Left ventricle myocardium inferior (tissue), 1 donor: ENCODE data around the gene F7. TPM values are rescaled to one million over a fixed set of nuclear protein-coding genes. Genes with fewer than 3 reads are reported as not detected.

Experiments
- DNase-seq: peaks from one replicate; pipeline ENCODE4 v3.0.0-alpha.2; 2020
- H3K27ac ChIP-seq: fragments of 200-600 bp; replicated peaks from 2 replicates; pipeline ENCODE4 v1.8.0; 2021
- H3K27me3 ChIP-seq: fragments of 200-600 bp; 2 replicates; pipeline ENCODE4 v1.8.0; 2021; ENCODE audit warnings: low read depth
- H3K36me3 ChIP-seq: fragments of 200-600 bp; 2 replicates; pipeline ENCODE4 v1.8.0; 2021
- H3K4me1 ChIP-seq: fragments of 200-600 bp; 2 replicates; pipeline ENCODE4 v1.8.0; 2021
- H3K4me3 ChIP-seq: fragments of 200-600 bp; 2 replicates; pipeline ENCODE4 v1.8.0; 2021; ENCODE audit warnings: mild to moderate bottlenecking, moderate library complexity
- H3K9me3 ChIP-seq: fragments of 200-600 bp; replicated peaks from 2 replicates; pipeline ENCODE4 v1.8.0; 2021
- CTCF ChIP-seq: fragments of 200-600 bp; IDR thresholded peaks from 2 replicates; pipeline ENCODE4 v1.8.0; 2021; ENCODE audit warnings: antibody characterized with exemption, mild to moderate bottlenecking, borderline replicate concordance
- intact Hi-C: fragments of 100-400 bp; cut with micrococcal nuclease; formaldehyde crosslinking; loops from one replicate; pipeline ENCODE4 v1.11.0; 2022
- total RNA-seq: library from RNA; stranded (reverse); fragmentation: NEBNext Ultra II Directional; extraction: Animal tissue kit (Norgen Biotek cat#: 25700); gene quantifications from one replicate; pipeline ENCODE4 v1.2.1, GENCODE V29; 2021
- donor health status: DM: no; HTN: yes; CAD: no; lungs with severe emphysema.

The F7 gene
- total RNA-seq, 1 donor from 2014 or later = not detected

GRCh38 chr13:113066142-113066455 lies 39.5 kb upstream of the F7 start:
- no peak overlapping the region for H3K27ac ChIP-seq
- peaks cover 33% of the 10 kb centered on the region for H3K36me3 ChIP-seq
- no peak for DNase-seq
- no peaks in the 10 kb centered on the region for H3K27me3 ChIP-seq
- H3K4me1 ChIP-seq = no peaks in the 10 kb centered on the region
- TF ChIP-seq CTCF = no peak
- intact Hi-C loops = no loop called here
- no peaks in the 10 kb centered on the region for H3K9me3 ChIP-seq
- H3K4me3 ChIP-seq = no peak overlapping the region

- intact Hi-C loops = no loop called here
- no peak for DNase-seq
- Histone ChIP-seq H3K36me3 (peaks cover 37% of the 10 kb centered on the region), H3K4me1 (no peaks in the 10 kb centered on the region), H3K9me3 (no peaks in the 10 kb centered on the region), H3K27me3 (no peaks in the 10 kb centered on the region), H3K27ac (no peak overlapping the region), H3K4me3 (no peak overlapping the region)
- no peak for TF ChIP-seq CTCF
These were observed 38.8 kb upstream of the F7 start for GRCh38 chr13:113066746-113067145.

- H3K4me1 ChIP-seq = no peaks in the 10 kb centered on the region
- peaks cover 51% of the 10 kb centered on the region for H3K36me3 ChIP-seq
- DNase-seq = no peak
- intact Hi-C loops = no loop called here
- no peak overlapping the region for H3K4me3 ChIP-seq
- TF ChIP-seq CTCF = no peak
- no peaks in the 10 kb centered on the region for H3K27me3 ChIP-seq
- no peaks in the 10 kb centered on the region for H3K9me3 ChIP-seq
- H3K27ac ChIP-seq = no peak overlapping the region
These were observed 35.5 kb upstream of the F7 start for GRCh38 chr13:113069861-113070805.

- Histone ChIP-seq H3K27ac (no peak overlapping the region), H3K4me1 (no peaks in the 10 kb centered on the region), H3K4me3 (no peak overlapping the region), H3K36me3 (peaks cover 54% of the 10 kb centered on the region), H3K9me3 (no peaks in the 10 kb centered on the region), H3K27me3 (no peaks in the 10 kb centered on the region)
- no peak for DNase-seq
- no peak for TF ChIP-seq CTCF
- intact Hi-C loops = no loop called here
These were observed 34.7 kb upstream of the F7 start for GRCh38 chr13:113070855-113071254.

GRCh38 chr13:113072376-113072775 lies 33.2 kb upstream of the F7 start:
- no peak overlapping the region for H3K4me3 ChIP-seq
- no peaks in the 10 kb centered on the region for H3K9me3 ChIP-seq
- no peak overlapping the region for H3K27ac ChIP-seq
- H3K4me1 ChIP-seq = no peaks in the 10 kb centered on the region
- H3K36me3 ChIP-seq = peaks cover 61% of the 10 kb centered on the region
- no peak for TF ChIP-seq CTCF
- no peak for DNase-seq
- H3K27me3 ChIP-seq = no peaks in the 10 kb centered on the region
- intact Hi-C loops = no loop called here
